ENCODE results near the gene RIN3.

RIN3 gene

GRCh38 chr14:92513204-92513965 is at the start of gene RIN3:
Gene RIN3 (plus strand): TSS chr14:92513781. CDS start chr14:92513933, 152 bp downstream.
- DNase-seq (ENCODE audit: low read depth, low spot score) = no peak

GRCh38 chr14:92464156-92464555 is 49.4 kb upstream of the RIN3 start:
- no peak for DNase-seq (ENCODE audit: low read depth, low spot score)

GRCh38 chr14:92464716-92465115 is 48.9 kb upstream of the RIN3 start:
- DNase-seq (ENCODE audit: low read depth, low spot score) = no peak

- DNase-seq (ENCODE audit: low read depth, low spot score) = no peak
These were observed 48.1 kb upstream of the RIN3 start for GRCh38 chr14:92465353-92466055.

- DNase-seq (ENCODE audit: low read depth, low spot score) = no peak
These were observed 47.5 kb upstream of the RIN3 start for GRCh38 chr14:92466059-92466458.

GRCh38 chr14:92469515-92469914 is 44.1 kb upstream of the RIN3 start:
- no peak for DNase-seq (ENCODE audit: low read depth, low spot score)

GRCh38 chr14:92470215-92470614 is 43.4 kb upstream of the RIN3 start:
- no peak for DNase-seq (ENCODE audit: low read depth, low spot score)

- no peak for DNase-seq (ENCODE audit: low read depth, low spot score)
These were observed 42.8 kb upstream of the RIN3 start for GRCh38 chr14:92470811-92471210.

- peak; percentile 82 for DNase-seq (ENCODE audit: low read depth, low spot score)
These were observed 41.7 kb upstream of the RIN3 start for GRCh38 chr14:92471919-92472318.

GRCh38 chr14:92472860-92473259 is 40.7 kb upstream of the RIN3 start:
- no peak for DNase-seq (ENCODE audit: low read depth, low spot score)

- DNase-seq (ENCODE audit: low read depth, low spot score) = no peak
These were observed 40.2 kb upstream of the RIN3 start for GRCh38 chr14:92473261-92473968.

- no peak for DNase-seq (ENCODE audit: low read depth, low spot score)
These were observed 39.5 kb upstream of the RIN3 start for GRCh38 chr14:92473969-92474535.

GRCh38 chr14:92475037-92475436 is 38.5 kb upstream of the RIN3 start:
- DNase-seq (ENCODE audit: low read depth, low spot score) = no peak

- DNase-seq (ENCODE audit: low read depth, low spot score) = no peak
These were observed 38.0 kb upstream of the RIN3 start for GRCh38 chr14:92475451-92476187.

GRCh38 chr14:92480856-92481255 is 32.7 kb upstream of the RIN3 start:
- no peak for DNase-seq (ENCODE audit: low read depth, low spot score)

GRCh38 chr14:92481386-92481785 is 32.2 kb upstream of the RIN3 start:
- DNase-seq (ENCODE audit: low read depth, low spot score) = no peak

- no peak for DNase-seq (ENCODE audit: low read depth, low spot score)
These were observed 31.6 kb upstream of the RIN3 start for GRCh38 chr14:92481811-92482555.

- DNase-seq (ENCODE audit: low read depth, low spot score) = no peak
These were observed 30.8 kb upstream of the RIN3 start for GRCh38 chr14:92482621-92483319.

- DNase-seq (ENCODE audit: low read depth, low spot score) = no peak
These were observed 29.3 kb upstream of the RIN3 start for GRCh38 chr14:92484132-92484823.

- DNase-seq (ENCODE audit: low read depth, low spot score) = no peak
These were observed 26.7 kb upstream of the RIN3 start for GRCh38 chr14:92486881-92487280.
